Measurements from ENCODE around the gene C19orf38. TPM values are rescaled to one million over a fixed set of nuclear protein-coding genes. Genes with fewer than 3 reads are reported as not detected.

C19orf38 gene
- total RNA-seq, 1 donor from 2014 or later: 4.2 TPM

DNA sequence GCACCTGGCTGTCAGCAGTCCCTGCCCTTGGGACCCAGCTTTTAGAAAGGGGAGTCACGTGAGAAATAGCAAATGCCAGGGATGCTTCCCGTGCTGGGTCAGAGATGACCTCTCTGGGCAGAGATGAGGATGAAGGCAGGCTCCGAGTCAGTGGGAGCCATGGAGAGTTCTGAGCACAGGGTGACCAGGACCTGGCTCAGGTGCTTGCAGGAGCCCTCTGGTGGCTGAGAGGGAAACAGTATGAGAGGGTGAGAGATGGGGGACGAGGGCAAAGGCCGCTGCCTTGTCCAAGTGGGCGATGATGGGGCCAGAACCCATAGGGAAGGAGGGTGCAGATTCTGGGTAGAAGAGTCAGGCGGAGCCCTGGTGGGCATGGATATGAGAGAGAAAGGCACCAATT lies 28.0 kb upstream of the C19orf38 start:
- no peak overlapping the region for H3K9ac ChIP-seq (ENCODE audit: low read depth in 1 of 3, low read length in 3 of 3)
- H3K27ac ChIP-seq (ENCODE audit: low read depth, low read length): no peak overlapping the region
- H3K27me3 ChIP-seq (ENCODE audit: control insufficient read depth in 3 of 3, insufficient read depth in 3 of 3, low read length in 3 of 3): no peaks in the 10 kb centered on the region
- peaks cover 35 to 49% (median 35%) of the 10 kb centered on the region in 3 donors for H3K36me3 ChIP-seq (ENCODE audit: control insufficient read depth in 3 of 3, insufficient read depth in 3 of 3, low read length in 3 of 3)
- H3K4me3 ChIP-seq (ENCODE audit: low read length in 3 of 3): no peak overlapping the region
- H3K9me3 ChIP-seq (ENCODE audit: control insufficient read depth in 3 of 3, low read length in 3 of 3): no peaks in the 10 kb centered on the region
- peaks cover 9 to 11% (median 10%) of the 10 kb centered on the region in 3 donors for H3K4me1 ChIP-seq (ENCODE audit: control insufficient read depth in 3 of 3, insufficient read depth in 3 of 3, low read length in 3 of 3)

DNA sequence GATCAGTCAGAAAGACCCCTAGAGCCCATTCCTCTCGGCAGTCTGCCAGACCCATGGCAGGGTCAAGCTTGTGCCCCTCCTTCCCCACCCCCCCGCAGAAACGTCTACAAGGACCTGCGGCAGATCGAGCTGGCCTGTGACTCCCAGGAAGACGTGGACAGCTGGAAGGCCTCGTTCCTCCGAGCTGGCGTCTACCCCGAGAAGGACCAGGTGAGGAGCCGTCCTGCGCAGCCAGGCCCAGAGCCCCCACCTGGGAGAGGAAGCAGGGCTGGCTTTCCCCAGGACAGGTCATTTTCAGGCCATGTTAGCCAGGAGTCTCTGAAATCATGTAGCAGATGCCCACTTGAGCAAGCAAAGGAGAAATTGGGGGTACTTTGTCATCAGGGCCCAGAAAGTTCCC lies 24.5 kb upstream of the C19orf38 start:
- Histone ChIP-seq H3K9me3 (ENCODE audit: control insufficient read depth in 3 of 3, low read length in 3 of 3) (no peaks in the 10 kb centered on the region), H3K36me3 (ENCODE audit: control insufficient read depth in 3 of 3, insufficient read depth in 3 of 3, low read length in 3 of 3) (peaks cover 45 to 55% (median 55%) of the 10 kb centered on the region in 3 donors), H3K4me1 (ENCODE audit: control insufficient read depth in 3 of 3, insufficient read depth in 3 of 3, low read length in 3 of 3) (peaks cover 5 to 9% (median 8%) of the 10 kb centered on the region in 3 donors)

DNA sequence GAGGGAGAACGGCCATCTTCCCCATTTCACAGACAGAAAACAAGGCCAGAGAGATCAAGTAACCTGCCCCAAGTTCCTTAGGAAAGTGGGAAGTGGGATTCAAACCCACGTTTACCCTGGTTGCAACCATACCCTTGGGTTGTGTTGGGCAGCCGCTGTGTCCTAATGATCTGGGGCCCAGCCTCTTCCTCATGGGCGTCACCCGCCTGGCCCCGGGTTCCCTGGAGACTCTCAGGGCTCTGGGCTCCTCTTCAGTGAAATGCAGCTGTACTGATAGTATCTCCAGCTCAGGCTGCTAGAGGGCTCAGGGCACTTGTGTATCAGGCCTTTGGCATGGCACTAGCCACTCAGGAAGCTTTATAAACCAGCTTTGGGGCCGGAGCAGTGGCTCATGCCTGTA lies 22.0 kb upstream of the C19orf38 start:
- H3K36me3 ChIP-seq (ENCODE audit: control insufficient read depth in 3 of 3, insufficient read depth in 3 of 3, low read length in 3 of 3): peaks cover 40 to 42% (median 40%) of the 10 kb centered on the region in 3 donors
- H3K9ac ChIP-seq (ENCODE audit: low read depth in 1 of 3, low read length in 3 of 3): no peak overlapping the region

More for the DNA sequence above, 24.5 kb upstream of the C19orf38 start:
- Histone ChIP-seq H3K27me3 (ENCODE audit: control insufficient read depth in 3 of 3, insufficient read depth in 3 of 3, low read length in 3 of 3) (no peaks in the 10 kb centered on the region), H3K9ac (ENCODE audit: low read depth in 1 of 3, low read length in 3 of 3) (no peak overlapping the region), H3K4me3 (ENCODE audit: low read length in 3 of 3) (no peak overlapping the region), H3K27ac (ENCODE audit: low read depth, low read length) (no peak overlapping the region)

DNA sequence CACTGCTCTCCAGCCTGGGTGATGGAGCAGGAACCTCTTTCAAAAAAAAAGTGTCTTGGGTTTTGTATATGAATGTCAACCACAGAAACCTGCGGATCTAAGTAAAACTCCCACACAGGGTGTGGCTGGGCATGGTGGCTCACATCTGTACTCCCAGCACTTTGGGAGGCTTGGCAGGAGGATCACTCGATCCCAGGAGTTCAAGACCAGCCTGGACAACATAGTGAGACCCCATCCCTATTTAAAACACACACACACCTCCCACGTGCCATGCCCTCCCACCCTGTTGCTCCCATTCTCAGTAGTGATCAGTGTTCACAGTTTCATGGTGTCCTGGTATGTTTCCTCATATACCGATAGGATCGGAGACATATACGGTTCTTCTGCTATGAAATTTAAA lies 21.4 kb upstream of the C19orf38 start:
- Histone ChIP-seq H3K36me3 (ENCODE audit: control insufficient read depth in 3 of 3, insufficient read depth in 3 of 3, low read length in 3 of 3) (peaks cover 35 to 39% (median 38%) of the 10 kb centered on the region in 3 donors), H3K4me1 (ENCODE audit: control insufficient read depth in 3 of 3, insufficient read depth in 3 of 3, low read length in 3 of 3) (no peaks in the 10 kb centered on the region), H3K9me3 (ENCODE audit: control insufficient read depth in 3 of 3, low read length in 3 of 3) (no peaks in the 10 kb centered on the region), H3K4me3 (ENCODE audit: low read length in 3 of 3) (no peak overlapping the region), H3K9ac (ENCODE audit: low read depth in 1 of 3, low read length in 3 of 3) (no peak overlapping the region), H3K27me3 (ENCODE audit: control insufficient read depth in 3 of 3, insufficient read depth in 3 of 3, low read length in 3 of 3) (no peaks in the 10 kb centered on the region), H3K27ac (ENCODE audit: low read depth, low read length) (no peak overlapping the region)

More for the DNA sequence above, 22.0 kb upstream of the C19orf38 start:
- Histone ChIP-seq H3K27me3 (ENCODE audit: control insufficient read depth in 3 of 3, insufficient read depth in 3 of 3, low read length in 3 of 3) (no peaks in the 10 kb centered on the region), H3K4me3 (ENCODE audit: low read length in 3 of 3) (no peak overlapping the region), H3K27ac (ENCODE audit: low read depth, low read length) (no peak overlapping the region), H3K4me1 (ENCODE audit: control insufficient read depth in 3 of 3, insufficient read depth in 3 of 3, low read length in 3 of 3) (peaks cover 0 to under 1% (median 0%) of the 10 kb centered on the region in 3 donors), H3K9me3 (ENCODE audit: control insufficient read depth in 3 of 3, low read length in 3 of 3) (no peaks in the 10 kb centered on the region)

DNA sequence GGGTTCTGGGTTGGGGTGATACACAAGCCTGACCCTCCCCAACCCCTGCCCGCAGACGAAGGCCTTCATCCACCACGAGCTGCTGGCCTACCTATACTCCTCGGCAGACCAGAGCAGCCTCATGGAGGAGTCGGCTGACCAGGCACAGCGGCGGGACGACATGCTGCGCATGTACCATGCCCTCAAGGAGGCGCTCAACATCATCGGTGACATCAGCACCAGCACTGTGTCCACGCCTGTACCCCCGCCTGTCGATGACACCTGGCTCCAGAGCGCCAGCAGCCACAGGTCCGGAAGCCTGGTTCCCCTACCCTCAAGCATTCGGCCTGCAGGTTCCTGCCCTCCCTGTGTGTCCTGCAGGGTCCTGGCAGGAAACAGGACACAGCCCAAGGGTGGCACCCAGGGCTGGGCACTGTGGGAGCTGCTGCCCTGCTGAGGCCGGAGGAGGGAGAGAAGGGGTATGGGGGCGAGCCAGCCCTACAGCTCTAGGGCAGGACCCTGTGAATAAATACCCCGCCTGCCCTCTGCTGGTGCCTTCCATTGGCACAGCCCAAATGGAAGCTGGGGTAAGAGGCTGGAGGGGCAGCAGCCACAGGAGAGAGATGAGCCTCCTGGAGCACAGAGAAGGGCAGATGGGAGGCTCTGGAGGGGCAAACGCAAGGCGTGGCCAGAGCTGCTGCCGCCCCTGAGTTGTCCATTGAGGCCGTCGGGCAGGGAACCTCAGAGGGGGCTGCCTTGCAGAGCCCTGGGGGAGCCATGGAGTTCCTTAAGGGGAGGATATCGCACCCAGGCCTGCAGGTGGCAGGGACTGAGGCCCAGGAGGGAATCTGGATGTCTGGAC lies 19.0 kb upstream of the C19orf38 start:
- peaks cover 42 to 51% (median 45%) of the 10 kb centered on the region in 3 donors for H3K36me3 ChIP-seq (ENCODE audit: control insufficient read depth in 3 of 3, insufficient read depth in 3 of 3, low read length in 3 of 3)
- no peak overlapping the region for H3K27ac ChIP-seq (ENCODE audit: low read depth, low read length)
- no peaks in the 10 kb centered on the region for H3K27me3 ChIP-seq (ENCODE audit: control insufficient read depth in 3 of 3, insufficient read depth in 3 of 3, low read length in 3 of 3)
- no peaks in the 10 kb centered on the region for H3K9me3 ChIP-seq (ENCODE audit: control insufficient read depth in 3 of 3, low read length in 3 of 3)
- no peak overlapping the region for H3K9ac ChIP-seq (ENCODE audit: low read depth in 1 of 3, low read length in 3 of 3)
- H3K4me1 ChIP-seq (ENCODE audit: control insufficient read depth in 3 of 3, insufficient read depth in 3 of 3, low read length in 3 of 3): no peaks in the 10 kb centered on the region
- no peak overlapping the region for H3K4me3 ChIP-seq (ENCODE audit: low read length in 3 of 3)

DNA sequence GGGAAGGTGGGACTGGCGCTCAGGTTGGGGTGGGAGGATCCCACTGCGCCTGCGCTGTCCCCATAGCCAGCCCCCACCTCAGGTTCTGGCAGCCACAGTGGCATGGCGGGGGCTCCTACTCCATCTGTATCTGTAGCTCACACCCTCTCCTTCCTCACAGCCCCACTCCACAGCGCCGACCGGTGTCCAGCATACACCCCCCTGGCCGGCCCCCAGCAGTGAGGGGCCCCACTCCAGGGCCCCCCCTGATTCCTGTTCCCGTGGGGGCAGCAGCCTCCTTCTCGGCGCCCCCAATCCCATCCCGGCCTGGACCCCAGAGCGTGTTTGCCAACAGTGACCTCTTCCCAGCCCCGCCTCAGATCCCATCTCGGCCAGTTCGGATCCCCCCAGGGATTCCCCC lies 18.2 kb upstream of the C19orf38 start:
- Histone ChIP-seq H3K36me3 (ENCODE audit: control insufficient read depth in 3 of 3, insufficient read depth in 3 of 3, low read length in 3 of 3) (peaks cover 37 to 48% (median 38%) of the 10 kb centered on the region in 3 donors), H3K9ac (ENCODE audit: low read depth in 1 of 3, low read length in 3 of 3) (no peak overlapping the region)

DNA sequence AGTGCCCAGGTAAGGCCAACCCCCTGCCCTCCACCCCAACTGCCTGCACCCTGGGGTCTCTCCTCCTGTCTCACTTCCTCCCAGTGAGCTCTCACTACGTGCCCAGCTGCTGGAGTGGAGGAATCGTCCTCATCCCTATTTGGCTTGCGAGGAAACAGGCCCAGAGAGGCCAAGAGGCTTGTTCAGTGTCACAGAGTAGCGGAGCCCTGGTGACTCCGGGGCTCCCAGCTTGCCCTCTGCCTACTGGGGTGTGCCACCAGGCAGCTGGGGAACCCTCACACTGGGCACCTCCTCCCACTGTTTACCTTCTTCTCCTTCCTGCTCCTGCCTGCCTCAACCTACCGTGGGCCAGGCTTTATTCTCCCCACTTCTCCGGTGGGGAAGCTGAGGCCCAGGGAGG lies 17.8 kb upstream of the C19orf38 start:
- Histone ChIP-seq H3K9me3 (ENCODE audit: control insufficient read depth in 3 of 3, low read length in 3 of 3) (no peaks in the 10 kb centered on the region), H3K27ac (ENCODE audit: low read depth, low read length) (no peak overlapping the region), H3K4me1 (ENCODE audit: control insufficient read depth in 3 of 3, insufficient read depth in 3 of 3, low read length in 3 of 3) (peaks cover 4 to 7% (median 7%) of the 10 kb centered on the region in 3 donors), H3K4me3 (ENCODE audit: low read length in 3 of 3) (no peak overlapping the region), H3K27me3 (ENCODE audit: control insufficient read depth in 3 of 3, insufficient read depth in 3 of 3, low read length in 3 of 3) (no peaks in the 10 kb centered on the region), H3K36me3 (ENCODE audit: control insufficient read depth in 3 of 3, insufficient read depth in 3 of 3, low read length in 3 of 3) (peaks cover 35 to 47% (median 41%) of the 10 kb centered on the region in 3 donors), H3K9ac (ENCODE audit: low read depth in 1 of 3, low read length in 3 of 3) (no peak overlapping the region)

More for the DNA sequence above, 18.2 kb upstream of the C19orf38 start:
- Histone ChIP-seq H3K9me3 (ENCODE audit: control insufficient read depth in 3 of 3, low read length in 3 of 3) (no peaks in the 10 kb centered on the region), H3K27ac (ENCODE audit: low read depth, low read length) (no peak overlapping the region), H3K27me3 (ENCODE audit: control insufficient read depth in 3 of 3, insufficient read depth in 3 of 3, low read length in 3 of 3) (no peaks in the 10 kb centered on the region), H3K4me1 (ENCODE audit: control insufficient read depth in 3 of 3, insufficient read depth in 3 of 3, low read length in 3 of 3) (peaks cover 0 to 3% (median 3%) of the 10 kb centered on the region in 3 donors), H3K4me3 (ENCODE audit: low read length in 3 of 3) (no peak overlapping the region)

DNA sequence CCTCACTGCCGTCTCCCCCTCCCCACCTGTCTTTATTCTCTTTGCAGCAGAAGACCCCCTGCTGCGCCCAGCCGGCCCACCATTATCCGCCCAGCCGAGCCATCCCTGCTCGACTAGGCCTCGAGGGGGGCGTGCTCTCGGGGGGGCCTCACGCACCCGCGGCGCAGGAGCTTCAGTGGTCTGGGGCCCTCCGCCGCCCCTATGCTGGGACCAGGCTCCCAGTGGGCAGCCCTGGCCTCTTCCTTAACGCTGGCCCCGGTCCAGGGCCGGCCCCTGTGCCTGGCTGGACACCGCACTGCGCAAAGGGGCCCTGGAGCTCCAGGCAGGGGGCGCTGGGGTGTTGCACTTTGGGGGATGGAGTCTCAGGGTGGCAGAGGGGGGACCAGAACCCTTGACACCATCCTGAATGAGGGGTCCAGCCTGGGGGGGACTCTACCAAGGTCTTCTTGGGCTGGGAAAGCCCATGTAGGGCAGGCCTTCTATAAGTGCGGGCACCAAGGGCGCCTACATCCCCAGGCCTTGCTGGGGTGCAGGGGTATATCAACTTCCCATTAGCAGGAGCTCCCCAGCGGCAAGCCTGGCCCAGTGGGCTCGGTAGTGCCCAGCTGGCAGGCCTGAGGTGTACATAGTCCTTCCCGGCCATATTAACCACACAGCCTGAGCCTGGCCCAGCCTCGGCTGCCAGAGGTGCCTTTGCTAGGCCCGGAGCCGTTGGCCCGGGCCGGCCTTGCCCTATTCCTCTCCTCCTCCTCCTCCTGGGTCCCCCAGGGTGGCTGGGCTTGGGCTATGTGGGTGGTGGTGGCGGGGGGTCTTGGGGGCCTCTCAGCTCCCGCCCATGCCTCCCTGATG lies 17.1 kb upstream of the C19orf38 start:
- no peaks in the 10 kb centered on the region for H3K9me3 ChIP-seq (ENCODE audit: control insufficient read depth in 3 of 3, low read length in 3 of 3)
- no peaks in the 10 kb centered on the region for H3K27me3 ChIP-seq (ENCODE audit: control insufficient read depth in 3 of 3, insufficient read depth in 3 of 3, low read length in 3 of 3)
- no peak overlapping the region for H3K4me3 ChIP-seq (ENCODE audit: low read length in 3 of 3)
- H3K27ac ChIP-seq (ENCODE audit: low read depth, low read length): no peak overlapping the region
- peaks cover 27 to 42% (median 37%) of the 10 kb centered on the region in 3 donors for H3K36me3 ChIP-seq (ENCODE audit: control insufficient read depth in 3 of 3, insufficient read depth in 3 of 3, low read length in 3 of 3)
- peaks cover 6 to 8% (median 8%) of the 10 kb centered on the region in 3 donors for H3K4me1 ChIP-seq (ENCODE audit: control insufficient read depth in 3 of 3, insufficient read depth in 3 of 3, low read length in 3 of 3)
- H3K9ac ChIP-seq (ENCODE audit: low read depth in 1 of 3, low read length in 3 of 3): no peak overlapping the region

DNA sequence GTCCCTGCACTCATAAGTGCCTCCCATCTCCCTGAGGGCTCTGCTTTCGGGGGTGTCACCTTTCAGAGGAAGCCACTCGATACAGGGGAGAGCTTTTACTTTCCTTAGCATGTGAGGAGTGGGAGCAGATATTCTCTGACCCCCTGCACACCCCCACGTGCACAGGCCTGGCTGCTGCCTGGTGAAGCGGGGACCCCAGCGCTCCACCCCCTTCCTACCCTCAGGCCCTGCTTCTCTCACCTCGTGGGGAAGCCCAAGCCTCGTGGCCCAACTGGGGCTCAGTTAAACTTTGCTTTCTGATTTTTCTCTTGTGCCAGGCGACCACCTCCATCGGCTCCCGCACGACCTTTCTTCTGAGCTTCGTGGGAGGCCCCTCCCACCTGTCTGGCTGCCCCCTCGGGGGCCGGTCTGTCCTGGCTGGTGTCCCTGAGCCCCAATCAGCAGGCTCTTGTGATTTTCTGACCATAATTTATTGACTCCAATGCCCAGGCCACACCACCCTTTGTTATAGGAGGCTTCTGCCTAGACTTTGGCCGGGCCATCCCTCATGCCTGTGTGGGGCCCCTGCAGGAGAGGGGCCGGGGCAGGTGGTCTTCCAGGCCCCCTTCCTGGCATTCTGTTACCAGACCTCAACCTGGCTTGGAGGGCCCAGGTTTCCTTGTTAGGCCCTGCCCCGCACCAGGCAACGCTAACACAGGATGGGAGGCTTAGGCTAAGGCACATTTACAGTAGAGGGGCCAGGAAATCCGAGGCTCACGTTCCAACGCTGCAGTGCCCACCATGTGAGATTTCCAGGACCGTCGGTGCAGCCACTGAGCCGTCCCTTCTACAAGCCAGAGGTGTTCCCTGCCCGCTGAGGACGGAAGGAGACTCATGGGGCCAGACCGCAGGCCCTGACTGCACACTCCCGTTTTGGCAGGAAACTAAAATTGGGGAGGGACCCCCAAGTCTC lies 16.0 kb upstream of the C19orf38 start:
- peaks cover 17 to 33% (median 30%) of the 10 kb centered on the region in 3 donors for H3K36me3 ChIP-seq (ENCODE audit: control insufficient read depth in 3 of 3, insufficient read depth in 3 of 3, low read length in 3 of 3)
- H3K4me1 ChIP-seq (ENCODE audit: control insufficient read depth in 3 of 3, insufficient read depth in 3 of 3, low read length in 3 of 3): peaks cover 14 to 16% (median 14%) of the 10 kb centered on the region in 3 donors
- H3K9ac ChIP-seq (ENCODE audit: low read depth in 1 of 3, low read length in 3 of 3): no peak overlapping the region
- no peak overlapping the region for H3K27ac ChIP-seq (ENCODE audit: low read depth, low read length)
- H3K4me3 ChIP-seq (ENCODE audit: low read length in 3 of 3): no peak overlapping the region
- H3K9me3 ChIP-seq (ENCODE audit: control insufficient read depth in 3 of 3, low read length in 3 of 3): peaks cover 0 to 7% (median 6%) of the 10 kb centered on the region in 3 donors
- no peaks in the 10 kb centered on the region for H3K27me3 ChIP-seq (ENCODE audit: control insufficient read depth in 3 of 3, insufficient read depth in 3 of 3, low read length in 3 of 3)

All from skeletal muscle tissue (tissue), 4 donors.